Stimulated activated CD8-positive, alpha-beta memory T cell treated with anti-CD3 and anti-CD28 coated beads, Interleukin-12 subunit alpha, Interleukin-12 subunit beta, amount 100 ng/mL, for 24 hours (primary cell): ENCODE data around the gene ODAM.
"Not testable (repeated sequence)": the region's sequence is repeated elsewhere in the genome, so short reads cannot be mapped to it uniquely, and the experiment has no call there.

ENCODE experiments used
- DNase-seq: peaks from one replicate; pipeline ENCODE4 v3.0.0-alpha.2; 2020; ENCODE audit errors: extremely low read depth

Gene ODAM

GRCh38 chr4:70221818-70222217, 26.3 kb downstream of the ODAM start:
- DNase-seq = not testable (repeated sequence)

GRCh38 chr4:70225824-70226223, 30.3 kb downstream of the ODAM start, which contains the start of gene FDCSP:
Gene FDCSP (plus strand): TSS chr4:70226124. CDS start chr4:70231195, 5,071 bp downstream.
- DNase-seq = no peak

GRCh38 chr4:70236125-70236524, 40.6 kb downstream of the ODAM start:
- no peak for DNase-seq

- no peak for DNase-seq
These were observed 43.8 kb downstream of the ODAM start for GRCh38 chr4:70239131-70239883.

- DNase-seq = no peak
These were observed 44.5 kb downstream of the ODAM start for GRCh38 chr4:70239884-70240591.

DNA sequence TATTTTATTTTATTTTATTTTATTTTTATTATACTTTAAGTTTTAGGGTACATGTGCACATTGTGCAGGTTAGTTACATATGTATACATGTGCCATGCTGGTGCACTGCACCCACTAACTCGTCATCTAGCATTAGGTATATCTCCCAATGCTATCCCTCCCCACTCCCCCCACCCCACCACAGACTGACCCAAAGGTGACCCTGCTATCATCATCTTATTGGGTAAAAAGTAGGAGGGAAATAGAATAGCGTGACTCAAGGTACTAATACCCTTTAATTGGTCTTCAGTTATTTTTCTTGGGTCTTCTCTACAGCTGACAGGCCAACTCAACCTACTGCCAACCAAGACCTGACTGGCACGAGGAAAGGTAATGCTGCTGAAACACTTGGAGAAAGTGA, 46.8 kb downstream of the ODAM start, which contains the start of gene CSN3:
TSS of gene CSN3 (plus strand) at position 301 of the 400 bp plus-strand sequence. CDS start 2,223 bp downstream, outside the sequence.
- DNase-seq = not testable (repeated sequence)

- no peak for DNase-seq
These were observed 47.6 kb downstream of the ODAM start for GRCh38 chr4:70243091-70243490.

- no peak for DNase-seq
These were observed 55.9 kb downstream of the ODAM start for GRCh38 chr4:70251250-70251944.

DNA sequence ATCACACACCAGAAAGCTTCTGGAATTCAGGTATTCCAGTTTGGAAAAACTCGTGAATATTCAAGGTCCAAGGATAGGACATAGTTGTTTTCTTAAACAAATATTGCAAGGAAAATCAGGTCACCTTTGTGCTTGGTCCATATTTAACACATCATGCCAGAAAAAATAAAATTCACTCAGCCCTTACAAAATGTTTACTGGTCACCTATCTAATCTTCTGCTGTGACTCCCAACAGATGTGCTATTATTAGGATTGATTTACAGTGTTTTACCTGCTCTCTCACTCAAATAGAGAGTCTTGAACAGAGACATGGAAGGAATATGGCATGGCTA, 56.4 kb downstream of the ODAM start:
- no peak for DNase-seq
